NCI-H2196 treated with DMSO at 0.1 percent for 48 hours (cell line): ENCODE data around the gene ARHGEF40.

Experiments used
- DNase-seq: peaks from one replicate; lab custom pipeline; 2025; ENCODE audit not compliant: unreplicated experiment; lab: John Stamatoyannopoulos, UW

The ARHGEF40 gene

DNA sequence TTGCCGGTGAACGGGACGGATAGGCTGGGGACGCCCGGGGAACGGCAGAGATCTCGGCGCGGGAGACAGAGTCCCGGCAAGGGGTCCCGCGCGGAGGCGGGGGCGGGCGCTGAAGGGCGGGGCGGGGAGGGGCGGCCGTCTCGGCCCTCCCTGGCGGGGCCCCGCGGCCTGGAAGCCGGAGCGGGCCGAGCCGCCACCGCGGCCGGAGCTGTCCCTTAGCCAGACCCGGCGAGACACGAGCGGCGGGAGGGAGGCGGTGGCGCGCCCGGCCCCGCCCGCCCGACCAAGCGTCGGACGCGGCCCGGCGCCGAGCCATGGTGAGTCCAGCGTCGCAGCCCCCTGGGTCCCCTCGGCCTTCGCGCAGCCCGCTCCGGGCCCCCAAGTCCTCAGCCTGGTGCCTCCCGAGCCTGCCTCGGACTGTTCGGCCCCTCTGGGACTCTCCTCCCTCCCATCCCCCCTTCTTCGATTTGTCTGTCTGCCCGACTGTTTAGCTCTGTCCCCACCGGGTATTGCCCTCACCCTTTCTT lies at the start of gene ARHGEF40:
ARHGEF40 (plus strand) TSS at position 222 of the 527 bp plus-strand sequence; CDS start at position 315, 93 bp downstream.
- peak; percentile 19 for DNase-seq

DNA sequence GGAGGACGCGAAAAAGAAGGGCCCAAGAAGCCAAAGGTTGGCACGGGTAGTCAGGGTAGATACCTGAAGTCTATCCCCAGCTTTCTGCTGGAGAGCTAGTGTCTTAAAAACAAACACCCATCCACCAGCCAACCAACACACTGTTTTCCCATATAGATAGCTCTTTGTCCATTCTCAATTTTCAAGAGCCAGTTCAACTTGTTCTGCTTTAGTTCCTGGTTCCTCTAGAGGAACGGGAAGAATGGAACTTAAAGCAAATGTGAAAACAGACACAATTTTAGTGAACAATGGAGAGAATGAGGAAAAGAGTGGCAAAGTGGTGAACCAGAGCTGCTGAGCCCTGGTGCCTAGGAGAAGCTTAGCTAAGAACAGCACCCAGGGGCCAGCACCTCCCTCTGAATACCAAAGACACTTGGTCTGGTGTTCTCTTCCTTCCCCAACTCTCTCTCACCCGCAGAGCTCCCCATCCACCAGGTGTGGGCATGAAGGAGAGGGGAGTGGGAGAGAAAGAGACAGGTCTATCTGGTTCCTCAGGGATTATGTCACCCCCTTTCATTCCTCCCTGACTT lies 49.0 kb upstream of the ARHGEF40 start:
- no peak for DNase-seq

DNA sequence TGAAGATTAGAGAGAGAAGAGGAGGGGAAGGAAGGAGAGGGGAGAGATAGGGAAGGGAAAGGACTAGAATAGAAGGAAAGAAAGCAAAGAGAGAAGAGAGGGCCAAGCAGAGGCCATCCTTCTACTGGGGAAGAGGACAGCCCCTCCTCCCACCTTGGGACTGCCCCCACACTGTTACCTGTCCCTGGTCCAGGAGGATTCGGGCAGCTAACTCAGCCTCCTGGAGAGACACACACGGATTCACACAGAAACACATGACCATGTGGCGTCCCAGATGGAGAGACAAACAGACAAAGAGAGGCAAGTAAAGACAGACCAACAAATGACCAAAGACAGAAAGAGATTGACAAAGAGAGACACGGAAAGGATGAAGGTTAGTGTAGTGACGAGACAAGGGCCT lies 47.4 kb upstream of the ARHGEF40 start:
- no peak for DNase-seq

DNA sequence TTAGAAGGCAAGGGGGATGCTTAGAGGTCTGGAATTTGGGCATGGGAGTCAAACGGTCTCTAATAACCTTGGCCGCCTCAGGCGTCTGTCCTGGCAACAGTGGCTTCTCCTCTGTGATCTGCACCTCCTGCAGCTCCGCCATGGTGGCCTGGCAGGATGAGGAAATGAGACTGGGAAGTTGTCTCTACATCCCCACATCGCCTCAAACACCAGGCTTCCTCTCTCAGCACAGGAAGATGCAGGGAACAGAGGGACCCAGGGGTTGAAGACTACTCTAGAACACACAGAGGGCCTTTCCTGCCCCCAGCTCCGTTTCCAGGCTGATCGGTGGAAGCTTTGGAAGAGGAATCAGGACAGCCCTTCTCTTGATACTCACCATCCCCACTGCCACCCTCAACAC lies 46.9 kb upstream of the ARHGEF40 start:
- no peak for DNase-seq

DNA sequence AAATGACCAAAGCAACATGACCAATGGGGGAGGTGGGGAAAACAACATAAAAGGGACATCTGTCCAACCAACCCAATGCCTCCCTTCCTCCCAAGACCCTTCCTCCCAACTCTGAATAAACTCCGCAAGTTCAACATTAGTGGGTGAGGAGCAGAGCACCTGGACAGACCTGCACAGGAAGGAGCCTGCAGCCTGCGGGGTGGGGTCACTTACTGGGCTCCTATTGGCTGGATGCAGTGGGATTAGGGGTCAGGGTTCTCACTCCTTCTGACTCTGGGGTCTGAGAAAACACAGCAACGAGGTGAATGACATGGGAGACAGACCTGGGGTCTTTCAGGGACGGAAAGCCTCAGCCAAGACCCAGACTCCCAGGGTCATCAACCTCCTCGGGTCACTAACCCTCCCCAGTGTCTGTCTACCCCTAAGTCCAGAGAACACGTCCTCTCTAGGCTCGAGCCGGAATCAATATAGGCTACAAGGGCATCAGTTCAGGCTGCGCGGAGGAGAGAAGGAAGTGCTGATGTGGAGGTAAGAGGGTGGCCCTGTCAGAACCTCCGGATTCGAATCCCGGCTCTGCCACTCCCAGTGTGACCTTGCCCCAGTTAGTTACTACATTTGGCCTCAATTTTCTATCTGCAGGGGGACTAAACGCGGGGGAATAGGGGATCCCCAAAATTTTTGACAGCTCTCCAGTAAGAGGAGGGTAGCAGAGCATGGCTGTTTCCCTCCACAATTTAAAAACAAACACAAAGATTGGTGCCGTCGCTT lies 46.1 kb upstream of the ARHGEF40 start:
- DNase-seq, result no peak

DNA sequence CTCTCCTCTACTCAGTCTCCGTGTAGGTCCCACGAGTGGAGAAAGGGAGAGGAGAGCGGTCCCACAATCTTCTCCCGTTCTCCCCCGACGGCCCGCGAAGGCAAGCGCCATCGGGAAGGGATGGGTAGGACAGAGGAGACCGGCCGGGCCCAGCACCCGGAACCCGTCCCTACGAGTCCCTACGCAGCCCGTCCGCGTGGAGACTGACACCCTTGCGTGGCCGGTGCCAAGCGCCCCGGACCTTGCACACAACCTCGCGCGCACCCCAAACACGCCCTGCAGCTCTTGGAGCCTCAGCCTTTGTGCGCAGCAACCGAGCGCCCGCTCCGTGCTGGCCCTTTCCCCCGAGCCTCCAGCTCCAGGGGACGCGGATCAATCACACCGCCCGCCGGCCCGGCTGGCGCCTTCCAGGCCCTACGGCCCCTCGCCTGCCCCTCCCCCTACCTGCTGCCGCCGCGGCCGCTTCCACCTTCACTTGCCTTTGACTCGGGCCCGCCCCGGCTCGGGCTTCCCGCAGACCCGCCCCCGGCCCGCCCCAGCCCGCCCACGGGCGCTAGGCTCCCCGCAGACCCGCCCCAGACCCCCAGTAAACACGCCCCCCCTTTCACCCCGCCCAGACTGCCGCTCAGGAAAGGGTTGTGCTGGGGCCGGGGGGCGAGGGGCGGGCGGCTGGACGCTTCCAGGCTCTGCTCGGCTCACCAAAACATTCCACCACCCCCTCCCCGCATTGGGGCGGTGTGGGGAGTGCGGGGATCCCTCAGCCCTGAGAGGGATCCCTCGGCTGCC lies 45.3 kb upstream of the ARHGEF40 start, which contains the start of gene NDRG2:
NDRG2 (minus strand) TSS at position 477 of the 786 bp plus-strand sequence. CDS start 1,746 bp downstream, outside the sequence.
- peak; percentile 42 for DNase-seq

DNA sequence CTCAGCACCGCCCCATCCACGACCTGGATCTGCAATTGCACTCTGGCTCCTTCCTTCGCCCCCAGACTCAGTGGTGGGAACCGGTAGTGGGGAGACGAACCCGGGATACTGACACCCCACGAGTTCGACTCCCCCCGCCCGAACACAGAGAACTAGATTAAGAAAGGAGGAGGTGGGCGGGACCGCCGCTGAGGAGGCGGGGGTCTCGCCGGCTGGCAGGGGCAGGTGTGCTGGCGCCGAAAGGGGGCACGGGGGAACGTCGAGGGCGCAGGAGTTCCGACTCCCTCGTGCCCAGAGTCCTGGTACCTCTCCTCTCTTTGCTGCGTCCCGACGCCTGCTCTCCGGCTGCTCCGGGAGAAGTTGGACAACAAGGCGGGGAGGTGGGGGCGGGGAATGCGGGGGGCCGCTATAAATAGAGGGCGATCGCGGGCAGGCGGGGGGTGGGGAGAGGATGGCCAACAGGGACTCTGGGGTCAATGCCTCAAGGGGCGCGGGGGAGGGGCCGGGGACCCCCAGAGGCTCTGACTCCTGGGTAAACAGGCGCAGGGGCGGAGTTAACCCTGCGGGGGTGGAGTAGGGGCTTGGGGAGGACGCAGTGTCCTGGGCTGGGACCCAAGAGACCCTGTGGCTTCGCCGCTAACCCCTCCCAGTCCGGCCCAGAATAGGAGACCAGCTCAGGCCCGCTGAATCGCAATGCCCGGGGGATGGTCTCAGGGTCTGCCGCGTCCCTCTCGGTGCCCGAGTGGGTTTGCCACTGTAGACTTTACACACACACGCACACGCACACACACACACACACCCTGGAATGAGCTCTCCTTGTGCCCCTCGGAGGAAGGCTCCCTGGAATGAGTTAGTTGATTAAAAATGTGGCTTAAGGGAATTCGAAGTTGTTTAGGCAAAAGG lies 44.5 kb upstream of the ARHGEF40 start:
- DNase-seq, result no peak

DNA sequence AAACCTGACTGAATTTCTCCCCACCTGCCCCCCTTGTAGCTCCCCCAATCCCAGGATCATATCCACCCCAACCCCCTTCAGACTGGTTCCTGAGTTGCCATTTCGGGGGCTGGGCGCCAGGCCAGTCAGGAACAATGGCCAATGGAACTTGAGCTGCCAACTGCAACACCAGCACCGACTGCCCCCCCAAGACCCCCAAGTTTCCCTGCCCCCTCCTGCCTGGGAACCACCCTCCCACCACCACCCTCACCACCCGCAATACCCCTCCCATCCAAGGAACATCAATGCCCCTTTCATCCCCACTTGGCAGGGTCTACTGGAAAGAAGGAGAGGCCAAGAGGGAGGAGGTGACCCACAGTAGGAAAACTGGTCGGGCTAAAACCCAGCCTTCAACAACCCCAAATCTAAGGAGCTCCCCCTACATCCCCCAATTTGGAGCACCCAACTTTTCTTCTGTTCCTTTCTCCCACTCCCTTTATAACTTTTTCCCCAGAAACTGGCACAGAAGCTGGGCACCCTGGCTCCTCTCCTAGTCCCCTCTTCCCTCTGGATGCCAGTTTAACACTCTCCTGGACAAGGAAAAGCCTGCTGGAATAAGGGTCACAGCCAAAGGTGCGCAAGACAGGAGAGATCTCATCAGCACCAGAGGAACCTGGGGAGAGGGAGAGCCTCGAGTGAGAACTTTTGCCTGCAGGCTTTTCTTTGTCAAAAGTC lies 43.7 kb upstream of the ARHGEF40 start:
- DNase-seq, result no peak

DNA sequence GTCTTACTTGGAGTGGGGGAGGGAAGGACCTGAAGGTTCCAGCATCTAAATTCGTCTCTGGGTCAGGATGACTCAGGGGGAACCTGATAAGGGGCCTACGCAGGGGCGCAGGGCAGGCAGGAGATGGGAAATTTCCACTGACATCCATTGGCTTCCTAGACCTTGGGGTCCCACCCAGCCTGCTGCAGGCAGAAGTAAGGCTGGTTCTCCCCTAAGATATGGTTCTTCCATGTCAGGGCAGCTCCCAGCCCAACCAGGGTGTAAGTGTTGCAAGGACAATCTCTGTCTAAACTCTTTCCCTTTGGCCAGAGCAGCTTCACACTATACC lies 43.2 kb upstream of the ARHGEF40 start:
- no peak for DNase-seq

DNA sequence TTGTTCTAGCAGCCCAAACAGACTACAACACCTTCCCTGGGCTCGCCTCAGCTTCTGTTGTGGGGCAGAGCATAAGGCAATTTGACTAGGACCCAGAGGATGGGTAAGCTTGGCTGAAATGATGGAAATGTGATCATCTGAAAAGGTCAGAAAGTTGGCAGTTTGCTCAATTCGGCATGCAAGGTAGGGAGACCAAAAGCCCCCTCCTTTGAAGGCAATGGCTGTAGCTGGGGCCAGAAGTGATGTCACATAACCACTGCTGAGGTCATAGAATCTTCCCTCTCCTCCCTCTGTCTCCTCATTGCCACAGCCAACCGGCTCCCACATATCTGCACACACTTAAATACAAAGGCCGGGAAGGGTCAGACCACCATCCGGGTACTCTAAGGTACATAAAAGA lies 40.2 kb upstream of the ARHGEF40 start, which contains the start of gene TPPP2:
TPPP2 (plus strand) TSS at position 301 of the 400 bp plus-strand sequence. CDS start 365 bp downstream, outside the sequence.
- DNase-seq, result no peak

DNA sequence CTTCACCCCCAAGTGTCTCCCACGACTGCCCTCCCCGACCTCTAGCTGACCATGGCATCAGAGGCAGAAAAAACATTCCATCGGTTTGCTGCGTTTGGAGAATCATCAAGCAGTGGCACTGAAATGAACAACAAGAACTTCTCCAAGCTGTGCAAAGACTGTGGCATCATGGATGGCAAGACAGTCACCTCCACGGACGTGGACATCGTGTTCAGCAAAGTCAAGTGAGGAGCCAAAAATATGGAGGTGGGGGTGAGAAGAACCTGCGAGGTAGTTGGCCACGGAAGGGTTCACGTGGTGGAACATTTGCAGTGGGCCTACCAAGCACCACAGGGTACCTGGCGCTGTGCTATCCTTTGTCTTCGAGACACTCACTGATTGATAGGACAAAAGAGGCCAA lies 39.6 kb upstream of the ARHGEF40 start:
- no peak for DNase-seq

DNA sequence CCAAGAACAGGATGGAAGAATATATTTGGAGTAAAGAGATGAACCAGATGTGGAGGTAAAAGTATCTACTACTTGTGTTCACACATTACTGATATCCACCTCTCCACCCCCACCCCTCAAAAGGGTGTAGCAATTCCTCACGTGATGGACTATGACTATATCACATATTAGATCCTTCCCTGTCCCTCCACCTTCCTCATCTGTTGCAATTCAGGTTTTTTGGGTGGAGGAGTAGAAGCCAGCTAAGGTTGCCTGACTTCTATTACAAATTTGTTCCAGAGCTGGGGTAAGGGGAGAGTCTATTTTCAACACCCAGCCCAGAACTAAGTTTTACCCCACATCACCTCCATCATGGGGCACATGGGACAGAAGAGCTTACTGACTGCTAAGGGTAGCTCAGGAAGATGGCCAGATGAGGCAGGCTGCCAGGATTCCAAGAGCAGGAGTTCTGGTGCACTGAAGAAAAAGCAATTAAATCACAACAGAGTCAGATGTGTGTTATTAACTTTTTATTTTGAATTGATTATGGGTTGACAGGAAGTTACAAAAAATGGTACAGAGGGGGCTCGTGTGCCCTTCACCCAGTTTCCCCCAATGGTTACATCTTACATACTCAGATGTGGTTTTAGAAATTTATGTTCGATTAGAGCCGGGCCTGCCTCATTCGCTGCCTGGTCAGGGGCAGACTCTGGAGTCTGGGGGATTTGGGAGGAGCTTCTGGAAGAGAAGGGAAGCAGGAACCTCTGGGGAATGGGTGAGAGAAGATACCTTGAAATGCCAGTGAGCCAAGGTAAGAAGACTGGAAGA lies 37.6 kb upstream of the ARHGEF40 start:
- no peak for DNase-seq

DNA sequence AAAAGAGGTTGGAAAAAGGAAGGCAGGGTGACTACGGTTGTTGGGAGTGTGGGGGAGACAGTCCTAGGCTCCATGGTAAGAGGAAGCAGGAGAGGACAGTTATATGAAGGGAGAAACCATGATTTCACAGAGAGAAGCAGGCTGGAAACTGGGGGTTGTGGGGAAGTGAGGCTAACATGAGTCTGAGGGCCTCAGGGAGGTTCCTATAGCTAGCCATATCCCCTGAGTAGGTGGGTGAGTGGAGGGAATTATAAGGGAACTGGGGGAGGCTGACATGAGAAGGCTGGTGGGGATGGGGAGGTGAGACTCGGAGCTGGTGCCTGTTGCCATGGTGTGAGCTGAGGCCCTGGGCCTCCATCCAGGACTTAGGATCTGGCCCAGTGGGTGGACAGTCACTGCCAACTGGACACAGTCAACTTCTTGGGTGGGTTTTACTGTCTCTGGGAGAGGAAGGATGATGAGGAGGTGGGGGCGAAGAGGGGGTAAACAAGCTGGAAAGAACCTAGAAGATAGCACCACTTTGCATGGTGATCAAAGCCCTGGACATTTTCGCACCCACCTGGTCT lies 36.9 kb upstream of the ARHGEF40 start:
- no peak for DNase-seq

DNA sequence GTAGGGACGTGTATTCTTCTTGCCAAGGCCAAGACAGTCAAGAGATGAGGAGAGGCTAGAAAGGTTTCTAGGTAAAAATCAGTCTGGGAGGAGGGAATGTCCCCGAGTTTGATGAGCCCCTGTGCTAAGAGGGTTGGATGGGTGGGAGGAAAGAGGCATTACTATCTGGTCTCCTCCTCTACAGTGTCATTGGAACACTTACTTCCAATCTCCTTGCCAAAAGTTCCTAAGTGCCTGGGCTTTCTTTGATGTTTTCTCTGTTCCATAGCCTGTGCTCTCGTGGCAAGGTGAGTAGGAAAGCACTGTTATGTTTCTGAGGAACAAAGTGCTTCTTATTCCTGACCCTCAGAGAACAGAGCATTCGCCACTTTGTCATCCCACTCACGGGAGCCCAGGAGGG lies 35.4 kb upstream of the ARHGEF40 start, which contains the start of gene RNASE13:
RNASE13 (minus strand) TSS at position 101 of the 400 bp plus-strand sequence. CDS start 519 bp downstream, outside the sequence.
- no peak for DNase-seq

DNA sequence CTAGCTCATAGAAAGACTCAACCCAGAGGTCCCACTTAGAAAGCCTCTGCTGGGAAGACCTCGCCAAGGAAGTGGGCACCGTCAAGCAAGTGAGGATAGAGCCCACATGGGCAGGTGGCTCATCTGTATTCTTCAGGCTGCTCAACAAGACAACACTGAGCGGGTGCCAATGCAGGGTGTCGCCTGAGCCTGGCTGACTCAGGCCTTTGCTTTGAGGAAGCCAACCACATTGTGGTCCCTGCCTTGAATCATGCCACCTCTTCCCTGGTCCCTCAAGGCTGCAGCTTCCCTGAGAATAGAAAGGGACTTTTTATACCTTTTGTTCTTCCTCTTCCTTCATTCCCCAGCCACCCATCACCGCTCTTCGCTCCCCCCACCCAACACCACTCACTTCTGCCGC lies 33.4 kb upstream of the ARHGEF40 start:
- DNase-seq, result no peak

DNA sequence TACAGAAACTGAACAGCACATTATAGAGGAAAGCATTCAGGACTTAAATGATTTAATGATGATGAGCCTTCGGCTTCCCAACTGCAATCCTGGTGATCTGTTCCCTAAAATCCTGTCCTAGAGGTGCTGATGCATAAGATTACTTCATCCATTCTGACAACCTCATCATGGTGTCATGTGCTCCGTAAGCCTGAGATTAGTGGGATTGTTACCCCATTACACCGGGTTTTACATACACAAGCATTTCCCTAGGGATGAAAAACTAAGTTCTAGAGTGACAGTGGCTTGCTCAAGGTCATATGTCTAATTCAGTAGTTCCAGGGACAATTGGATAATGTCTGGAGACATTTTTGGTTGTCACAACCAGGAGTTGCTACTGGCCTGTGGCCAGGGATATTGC lies 32.9 kb upstream of the ARHGEF40 start:
- no peak for DNase-seq

DNA sequence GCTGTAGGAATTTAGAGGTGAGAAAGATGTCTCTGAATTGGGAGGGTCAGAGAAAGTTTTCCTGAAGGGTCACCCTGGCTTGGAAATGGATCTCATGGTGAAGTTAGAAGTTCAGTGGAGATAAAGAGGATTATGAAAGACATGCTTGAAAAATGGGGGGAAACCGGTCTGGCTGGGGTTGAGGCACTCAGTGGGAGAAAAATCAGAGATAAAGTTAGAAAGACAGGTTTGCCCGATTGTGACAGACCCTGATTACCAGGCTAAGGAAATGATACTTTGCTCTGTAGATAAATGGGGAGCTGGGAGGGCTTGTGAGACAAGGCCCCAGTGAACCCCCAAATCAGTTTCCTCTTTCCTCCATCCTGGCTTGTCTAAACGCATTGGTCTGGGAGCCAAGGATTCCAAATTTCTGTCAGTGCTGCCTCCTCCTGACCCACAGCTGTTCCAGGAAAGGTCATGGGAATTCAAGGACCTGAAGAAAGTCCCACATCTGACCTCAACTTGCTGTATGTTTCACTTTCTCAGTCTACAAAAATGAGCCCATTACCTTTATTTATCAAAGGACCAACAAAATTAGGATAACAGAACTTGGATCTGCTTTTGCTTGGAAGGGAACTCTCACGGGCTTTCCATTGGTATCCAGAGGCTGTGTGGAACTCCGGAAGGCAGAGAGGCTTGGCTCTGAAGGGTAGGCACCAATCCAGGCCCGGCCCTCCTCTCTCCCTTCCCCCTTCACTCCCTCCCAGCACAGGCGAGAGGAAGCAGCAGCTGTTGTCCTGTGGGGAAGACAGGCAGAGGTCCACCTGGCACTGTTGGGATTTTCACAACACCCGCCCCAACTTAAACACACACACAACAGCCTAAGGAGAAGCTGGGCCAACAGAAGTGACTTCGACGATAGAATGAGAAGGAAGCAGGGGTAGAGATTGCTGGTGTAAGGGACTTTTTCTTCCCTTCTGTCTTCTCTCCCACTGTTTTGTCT lies 31.4 kb upstream of the ARHGEF40 start:
- peak; percentile 54 for DNase-seq
